Measurements from ENCODE around the gene RAVER2. TPM values are rescaled to one million over a fixed set of nuclear protein-coding genes. Genes with fewer than 3 reads are reported as not detected.

RAVER2 gene
- total RNA-seq, 2 experiments from 2014 or later: 0.80 to 1.0 TPM

DNA sequence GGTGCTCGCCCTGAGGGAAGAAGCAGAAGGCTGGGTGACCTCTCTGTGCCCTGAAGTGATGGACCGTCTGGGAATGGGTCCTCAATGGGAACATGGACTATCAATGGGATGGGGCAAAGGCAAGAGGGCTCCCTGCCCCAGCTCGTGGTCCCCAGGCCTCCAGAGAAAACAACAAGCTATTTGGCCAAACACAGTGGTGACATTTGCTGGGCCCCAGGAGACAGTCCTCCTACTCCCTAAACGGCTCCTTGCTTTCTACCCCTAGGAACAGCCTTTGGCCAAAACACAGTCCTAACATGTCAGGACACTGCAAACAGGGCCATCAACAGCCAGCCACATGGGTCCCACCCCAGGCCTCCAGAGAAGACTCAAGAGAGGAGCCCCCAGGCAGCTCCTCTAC, 102.8 kb downstream of the RAVER2 start:
- TF ChIP-seq, protein P1, sequence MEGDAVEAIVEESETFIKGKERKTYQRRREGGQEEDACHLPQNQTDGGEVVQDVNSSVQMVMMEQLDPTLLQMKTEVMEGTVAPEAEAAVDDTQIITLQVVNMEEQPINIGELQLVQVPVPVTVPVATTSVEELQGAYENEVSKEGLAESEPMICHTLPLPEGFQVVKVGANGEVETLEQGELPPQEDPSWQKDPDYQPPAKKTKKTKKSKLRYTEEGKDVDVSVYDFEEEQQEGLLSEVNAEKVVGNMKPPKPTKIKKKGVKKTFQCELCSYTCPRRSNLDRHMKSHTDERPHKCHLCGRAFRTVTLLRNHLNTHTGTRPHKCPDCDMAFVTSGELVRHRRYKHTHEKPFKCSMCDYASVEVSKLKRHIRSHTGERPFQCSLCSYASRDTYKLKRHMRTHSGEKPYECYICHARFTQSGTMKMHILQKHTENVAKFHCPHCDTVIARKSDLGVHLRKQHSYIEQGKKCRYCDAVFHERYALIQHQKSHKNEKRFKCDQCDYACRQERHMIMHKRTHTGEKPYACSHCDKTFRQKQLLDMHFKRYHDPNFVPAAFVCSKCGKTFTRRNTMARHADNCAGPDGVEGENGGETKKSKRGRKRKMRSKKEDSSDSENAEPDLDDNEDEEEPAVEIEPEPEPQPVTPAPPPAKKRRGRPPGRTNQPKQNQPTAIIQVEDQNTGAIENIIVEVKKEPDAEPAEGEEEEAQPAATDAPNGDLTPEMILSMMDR (IDR thresholded peaks at IDR 0.05): no peak
- Mint-ChIP-seq H3K36me3 (ENCODE audit: low read depth) (peaks cover 99% of the 10 kb centered on the region), H3K4me1 (ENCODE audit: low read depth) (no peaks in the 10 kb centered on the region), H3K27ac (no peak overlapping the region), H3K27me3 (no peaks in the 10 kb centered on the region), H3K4me3 (no peak overlapping the region), H3K9me3 (no peaks in the 10 kb centered on the region)
- Histone ChIP-seq H3K4me3 (ENCODE audit: low read length) (no peak overlapping the region), H3K9me3 (ENCODE audit: control insufficient read depth in 1 of 2, insufficient read depth in 1 of 2, low read length in 2 of 2) (no peaks in the 10 kb centered on the region), H3K4me1 (ENCODE audit: insufficient read depth, low read length) (no peaks in the 10 kb centered on the region), H3K27me3 (ENCODE audit: control insufficient read depth in 1 of 2, insufficient read depth in 2 of 2, low read length in 2 of 2) (no peaks in the 10 kb centered on the region), H3K27ac (ENCODE audit: low read depth in 1 of 2, low read length in 2 of 2) (no peak overlapping the region), H3K36me3 (ENCODE audit: insufficient read depth, low read length) (peaks cover 100% of the 10 kb centered on the region)
- DNase-seq (no peak), ATAC-seq (ENCODE audit: poor library complexity) (no peak)
- POLR2A ChIA-PET: no interaction called here
- intact Hi-C loops (cut with DNase I, micrococcal nuclease): loop anchor here in 1 of 2 experiments (5.0 kb wide), 1 partner anchor 185 kb away; no protein-coding TSS in a partner anchor
- CTCF ChIA-PET: no interaction called here

DNA sequence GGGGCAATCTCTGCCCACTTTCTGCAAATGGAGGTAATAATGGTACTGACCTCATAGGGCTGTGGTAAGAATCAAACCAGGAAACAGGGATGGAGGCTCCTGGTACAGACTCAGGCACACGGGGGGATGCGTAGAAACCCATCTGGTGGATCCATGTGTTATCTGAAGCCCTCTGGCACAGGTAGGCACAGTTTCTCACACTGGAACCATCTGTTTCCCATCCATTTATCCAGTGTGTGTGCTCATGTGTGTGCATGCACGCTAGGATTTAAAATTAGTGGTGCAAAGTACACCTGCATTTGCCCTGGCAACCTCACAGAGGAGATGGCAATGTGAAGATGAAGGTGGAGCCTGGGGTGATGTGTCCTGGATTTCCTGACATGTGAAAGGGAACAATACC, 103.3 kb downstream of the RAVER2 start:
- no peak overlapping the region for H3K4me3 Mint-ChIP-seq
- H3K36me3 Mint-ChIP-seq (ENCODE audit: low read depth): peaks cover 99% of the 10 kb centered on the region
- Histone ChIP-seq H3K9me3 (ENCODE audit: control insufficient read depth in 1 of 2, insufficient read depth in 1 of 2, low read length in 2 of 2) (no peaks in the 10 kb centered on the region), H3K36me3 (ENCODE audit: insufficient read depth, low read length) (peaks cover 100% of the 10 kb centered on the region), H3K27me3 (ENCODE audit: control insufficient read depth in 1 of 2, insufficient read depth in 2 of 2, low read length in 2 of 2) (no peaks in the 10 kb centered on the region), H3K4me1 (ENCODE audit: insufficient read depth, low read length) (no peaks in the 10 kb centered on the region), H3K4me3 (ENCODE audit: low read length) (no peak overlapping the region), H3K27ac (ENCODE audit: low read depth in 1 of 2, low read length in 2 of 2) (no peak overlapping the region)
- DNase-seq (no peak), ATAC-seq (ENCODE audit: poor library complexity) (no peak)
- intact Hi-C loops (cut with DNase I, micrococcal nuclease): loop anchor here in 1 of 2 experiments (5.0 kb wide), 1 partner anchor 184 kb away; no protein-coding TSS in a partner anchor
- POLR2A ChIA-PET: no interaction called here
- H3K9me3 Mint-ChIP-seq: no peaks in the 10 kb centered on the region
- H3K27me3 Mint-ChIP-seq: no peaks in the 10 kb centered on the region
- CTCF ChIA-PET: no interaction called here
- TF ChIP-seq, protein P1 (IDR thresholded peaks at IDR 0.05): no peak
- no peaks in the 10 kb centered on the region for H3K4me1 Mint-ChIP-seq (ENCODE audit: low read depth)
- H3K27ac Mint-ChIP-seq: no peak overlapping the region

DNA sequence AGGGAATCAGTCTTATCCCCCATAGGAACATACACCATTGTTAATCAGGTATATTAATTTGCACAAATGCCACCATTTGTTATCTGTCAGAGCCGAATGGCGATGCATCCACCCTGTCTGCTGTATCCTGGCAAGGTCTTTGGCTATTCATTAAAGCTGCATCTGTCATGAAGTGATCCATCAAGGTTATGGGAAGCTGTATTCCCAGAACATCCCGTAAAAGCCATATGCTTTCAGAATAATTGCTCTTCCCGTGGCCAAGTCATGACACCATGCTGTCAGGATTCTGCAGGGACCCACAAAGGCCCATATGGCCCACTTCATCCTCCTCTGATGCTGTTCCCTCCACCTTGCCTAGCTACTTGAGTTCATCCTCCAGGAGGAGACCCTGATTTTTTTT, 103.9 kb downstream of the RAVER2 start:
- intact Hi-C loops (cut with DNase I, micrococcal nuclease): loop anchor here in 1 of 2 experiments (5.0 kb wide), 1 partner anchor 183 kb away; no protein-coding TSS in a partner anchor
- Histone ChIP-seq H3K36me3 (ENCODE audit: insufficient read depth, low read length) (peaks cover 100% of the 10 kb centered on the region), H3K4me1 (ENCODE audit: insufficient read depth, low read length) (no peaks in the 10 kb centered on the region), H3K27ac (ENCODE audit: low read depth in 1 of 2, low read length in 2 of 2) (no peak overlapping the region), H3K27me3 (ENCODE audit: control insufficient read depth in 1 of 2, insufficient read depth in 2 of 2, low read length in 2 of 2) (no peaks in the 10 kb centered on the region), H3K4me3 (ENCODE audit: low read length) (no peak overlapping the region), H3K9me3 (ENCODE audit: control insufficient read depth in 1 of 2, insufficient read depth in 1 of 2, low read length in 2 of 2) (no peaks in the 10 kb centered on the region)
- peaks cover 99% of the 10 kb centered on the region for H3K36me3 Mint-ChIP-seq (ENCODE audit: low read depth)
- DNase-seq (no peak), ATAC-seq (ENCODE audit: poor library complexity) (no peak)
- no peaks in the 10 kb centered on the region for H3K9me3 Mint-ChIP-seq
- no peaks in the 10 kb centered on the region for H3K4me1 Mint-ChIP-seq (ENCODE audit: low read depth)
- H3K4me3 Mint-ChIP-seq: no peak overlapping the region
- ChIA-PET POLR2A (no interaction called here), CTCF (no interaction called here)
- no peaks in the 10 kb centered on the region for H3K27me3 Mint-ChIP-seq
- peak overlapping the region; percentile 59 for H3K27ac Mint-ChIP-seq
- TF ChIP-seq, protein P1 (IDR thresholded peaks at IDR 0.05): no peak

All from CD4-positive, alpha-beta T cell (primary cell).